NT2/D1 (cell line): ENCODE measurements around the gene PYGO2.

Experiments used
- DNase-seq: peaks from one replicate; pipeline ENCODE4 v3.0.0-alpha.2; 2011; ENCODE audit warnings: low read depth, low spot score
- H3K27me3 ChIP-seq: 2 replicates; pipeline ENCODE4 v1.6.0; 2011; ENCODE audit warnings: mild to moderate bottlenecking; ENCODE audit not compliant: insufficient read length, insufficient read depth
- H3K36me3 ChIP-seq: 2 replicates; pipeline ENCODE4 v1.6.1; 2011; ENCODE audit warnings: mild to moderate bottlenecking, low read length, mixed read lengths; ENCODE audit not compliant: insufficient read depth, insufficient read length
- H3K4me1 ChIP-seq: 2 replicates; pipeline ENCODE4 v1.5.1; 2011; ENCODE audit not compliant: insufficient read depth, insufficient read length
- H3K4me3 ChIP-seq: 2 replicates; pipeline ENCODE4 v1.5.1; 2011; ENCODE audit warnings: low read depth; ENCODE audit not compliant: insufficient read length
- H3K9ac ChIP-seq: 2 replicates; pipeline ENCODE4 v1.6.0; 2011; ENCODE audit warnings: low read depth; ENCODE audit not compliant: insufficient read length
- H3K9me3 ChIP-seq: 2 replicates; pipeline ENCODE4 v1.5.1; 2011; ENCODE audit warnings: mild to moderate bottlenecking, low read length; ENCODE audit not compliant: insufficient read depth
- SUZ12 ChIP-seq: IDR thresholded peaks from 2 replicates; pipeline ENCODE4 v1.6.1; 2011; ENCODE audit not compliant: insufficient read length, insufficient read depth; ENCODE audit errors: extremely low read depth
- YY1 ChIP-seq: IDR thresholded peaks from 2 replicates; pipeline ENCODE4 v1.6.1; 2011; ENCODE audit not compliant: insufficient read length, insufficient read depth
- ZNF274 ChIP-seq: IDR thresholded peaks from 2 replicates; pipeline ENCODE4 v1.6.1; 2011; ENCODE audit warnings: mild to moderate bottlenecking, low read depth, low read length

PYGO2 gene

GRCh38 chr1:154963643-154964042, 2.1 kb upstream of the PYGO2 start:
- H3K36me3 ChIP-seq, result peaks cover 85% of the 10 kb centered on the region
- no peak for DNase-seq
- no peak for TF ChIP-seq YY1
- no peak for TF ChIP-seq SUZ12
- no peak for TF ChIP-seq ZNF274
- H3K4me3 ChIP-seq, result no peak overlapping the region
- no peaks in the 10 kb centered on the region for H3K27me3 ChIP-seq
- H3K4me1 ChIP-seq, result peaks cover 11% of the 10 kb centered on the region
- no peaks in the 10 kb centered on the region; the same call in 1 of the 2 replicates for H3K9me3 ChIP-seq
- H3K9ac ChIP-seq, result no peak overlapping the region

GRCh38 chr1:154962795-154963330, 1.3 kb upstream of the PYGO2 start:
- TF ChIP-seq YY1 (no peak), SUZ12 (no peak), ZNF274 (no peak)
- DNase-seq, result no peak
- H3K4me3 ChIP-seq, result peak overlapping the region; percentile 84

GRCh38 chr1:154962156-154962749, 671 bp upstream of the PYGO2 start:
- no peak for DNase-seq
- no peaks in the 10 kb centered on the region for H3K27me3 ChIP-seq
- H3K9me3 ChIP-seq, result no peaks in the 10 kb centered on the region; the same call in 1 of the 2 replicates
- H3K4me1 ChIP-seq, result peaks cover 6% of the 10 kb centered on the region
- peaks cover 80% of the 10 kb centered on the region for H3K36me3 ChIP-seq
- H3K9ac ChIP-seq, result peak overlapping the region; percentile 98
- TF ChIP-seq YY1 (no peak), ZNF274 (no peak), SUZ12 (no peak)
- peak overlapping the region; percentile 84 for H3K4me3 ChIP-seq

More at GRCh38 chr1:154962795-154963330, 1.3 kb upstream of the PYGO2 start:
- H3K36me3 ChIP-seq, result peaks cover 85% of the 10 kb centered on the region
- H3K9me3 ChIP-seq, result no peaks in the 10 kb centered on the region; the same call in 1 of the 2 replicates
- peak overlapping the region; percentile 98 for H3K9ac ChIP-seq
- H3K4me1 ChIP-seq, result peaks cover 9% of the 10 kb centered on the region
- H3K27me3 ChIP-seq, result no peaks in the 10 kb centered on the region

- Histone ChIP-seq H3K4me1 (peaks cover 6% of the 10 kb centered on the region), H3K27me3 (no peaks in the 10 kb centered on the region), H3K9ac (peak overlapping the region; percentile 98), H3K9me3 (no peaks in the 10 kb centered on the region; the same call in 1 of the 2 replicates), H3K4me3 (peak overlapping the region; percentile 84), H3K36me3 (peaks cover 64% of the 10 kb centered on the region)
- TF ChIP-seq SUZ12 (no peak), YY1 (no peak), ZNF274 (no peak)
- no peak for DNase-seq
Observed at GRCh38 chr1:154960446-154961136, 991 bp downstream of the PYGO2 start.

- Histone ChIP-seq H3K9me3 (no peaks in the 10 kb centered on the region; the same call in 1 of the 2 replicates), H3K27me3 (no peaks in the 10 kb centered on the region), H3K36me3 (peaks cover 53% of the 10 kb centered on the region), H3K4me3 (no peak overlapping the region), H3K9ac (no peak overlapping the region), H3K4me1 (peaks cover 9% of the 10 kb centered on the region)
- DNase-seq, result no peak
- TF ChIP-seq SUZ12 (no peak), ZNF274 (no peak), YY1 (no peak)
Observed at GRCh38 chr1:154959426-154959780, 2.2 kb downstream of the PYGO2 start.

- Histone ChIP-seq H3K4me1 (peaks cover 12% of the 10 kb centered on the region), H3K36me3 (peaks cover 47% of the 10 kb centered on the region)
- DNase-seq, result no peak
Observed at GRCh38 chr1:154958681-154959425, 2.7 kb downstream of the PYGO2 start.

GRCh38 chr1:154958036-154958435, 3.5 kb downstream of the PYGO2 start:
- no peak for DNase-seq
- H3K9ac ChIP-seq, result peak overlapping the region; percentile 53
- TF ChIP-seq ZNF274, result no peak
- no peak for TF ChIP-seq SUZ12
- TF ChIP-seq YY1, result no peak
- H3K27me3 ChIP-seq, result no peaks in the 10 kb centered on the region
- no peak overlapping the region for H3K4me3 ChIP-seq
- no peaks in the 10 kb centered on the region; the same call in 1 of the 2 replicates for H3K9me3 ChIP-seq
- peaks cover 14% of the 10 kb centered on the region for H3K4me1 ChIP-seq
- H3K36me3 ChIP-seq, result peaks cover 39% of the 10 kb centered on the region

More at GRCh38 chr1:154958681-154959425, 2.7 kb downstream of the PYGO2 start:
- TF ChIP-seq YY1, result no peak
- no peak for TF ChIP-seq SUZ12
- TF ChIP-seq ZNF274, result no peak
- Histone ChIP-seq H3K4me3 (no peak overlapping the region), H3K27me3 (no peaks in the 10 kb centered on the region), H3K9me3 (no peaks in the 10 kb centered on the region; the same call in 1 of the 2 replicates), H3K9ac (no peak overlapping the region)
